HepG2 (cell line): ENCODE results near the gene CDK10. TPM values are rescaled to one million over a fixed set of nuclear protein-coding genes. Genes with fewer than 3 reads are reported as not detected.

Experiments
- ADNP ChIP-seq: sonication (generic); formaldehyde crosslinking; IDR thresholded peaks from 2 replicates; pipeline ENCODE4 v1.4.0; 2020; ENCODE audit warnings: missing genetic modification reagents
- AHR ChIP-seq: IDR thresholded peaks from 2 replicates; pipeline ENCODE4 v1.6.1; 2018; ENCODE audit warnings: missing genetic modification reagents, missing compliant biosample characterization
- ARNTL ChIP-seq: sonication (generic); formaldehyde crosslinking; IDR thresholded peaks from 2 replicates; pipeline ENCODE4 v1.4.0; 2020; ENCODE audit warnings: mild to moderate bottlenecking, missing genetic modification reagents
- CCAR2 ChIP-seq: fragments of 200-400 bp; formaldehyde crosslinking; optimal IDR thresholded peaks from 2 replicates; pipeline ENCODE3; 2018; ENCODE audit warnings: low read depth, mild to moderate bottlenecking, low read length, moderate library complexity
- CREM ChIP-seq, 2 experiments: sonication (generic) in 1 of 2; formaldehyde crosslinking in 1 of 2; IDR thresholded peaks; 2 replicates each; pipeline versions ENCODE4 v1.4.0 to v1.6.1; 2016 to 2020; ENCODE audit warnings: antibody characterized with exemption in 1 of 2, mild to moderate bottlenecking in 1 of 2, missing genetic modification reagents in 1 of 2
- FOXM1 ChIP-seq: sonication (generic); formaldehyde crosslinking; IDR thresholded peaks from 2 replicates; pipeline ENCODE4 v1.5.0; 2020; ENCODE audit warnings: missing genetic modification reagents
- HNRNPH1 ChIP-seq: fragments of 200-400 bp; formaldehyde crosslinking; optimal IDR thresholded peaks from 2 replicates; pipeline ENCODE3; 2017; ENCODE audit warnings: mild to moderate bottlenecking, low read depth, low read length
- JUNB ChIP-seq: sonication (generic); formaldehyde crosslinking; IDR thresholded peaks from 2 replicates; pipeline ENCODE4 v1.8.0; 2022; ENCODE audit warnings: missing genetic modification reagents, mild to moderate bottlenecking, borderline replicate concordance
- KDM5B ChIP-seq: sonication (generic); formaldehyde crosslinking; IDR thresholded peaks from 2 replicates; pipeline ENCODE4 v1.4.0; 2020; ENCODE audit warnings: missing genetic modification reagents, mild to moderate bottlenecking, borderline replicate concordance
- MTF1 ChIP-seq: sonication (generic); formaldehyde crosslinking; IDR thresholded peaks from 2 replicates; pipeline ENCODE4 v1.5.0; 2020; ENCODE audit warnings: missing genetic modification reagents
- MYC ChIP-seq: sonication (generic); formaldehyde crosslinking; IDR thresholded peaks from 2 replicates; pipeline ENCODE4 v1.9.0; 2021; ENCODE audit warnings: missing genetic modification reagents, borderline replicate concordance
- NFIC ChIP-seq: IDR thresholded peaks from 2 replicates; pipeline ENCODE4 v1.6.1; 2012; ENCODE audit warnings: mild to moderate bottlenecking, low read length, inconsistent platforms
- NR2F6 ChIP-seq, 2 experiments: IDR thresholded peaks; 2 replicates each; pipeline ENCODE4 v1.6.1; 2016; ENCODE audit warnings: antibody characterized with exemption in 1 of 2, mild to moderate bottlenecking in 1 of 2
- PAWR ChIP-seq: sonication (generic); formaldehyde crosslinking; IDR thresholded peaks from 2 replicates; pipeline ENCODE4 v1.4.0; 2020; ENCODE audit warnings: missing genetic modification reagents, mild to moderate bottlenecking, borderline replicate concordance
- PHB2 ChIP-seq: fragments of 450-650 bp; IDR thresholded peaks from 2 replicates; pipeline ENCODE4 v1.6.1; 2018; ENCODE audit not compliant: partially characterized antibody
- POLR2G ChIP-seq: fragments of 200-400 bp; formaldehyde crosslinking; IDR thresholded peaks from 2 replicates; pipeline ENCODE4 v1.6.1; 2018; ENCODE audit warnings: mild to moderate bottlenecking, low read depth, low read length, moderate library complexity
- RELA ChIP-seq: sonication (generic); formaldehyde crosslinking; IDR thresholded peaks from 2 replicates; pipeline ENCODE4 v1.4.0; 2020; ENCODE audit warnings: missing genetic modification reagents
- THAP11 ChIP-seq: IDR thresholded peaks from 2 replicates; pipeline ENCODE4 v1.6.1; 2016; ENCODE audit warnings: missing biosample characterization, missing genetic modification reagents
- TOE1 ChIP-seq: sonication (generic); formaldehyde crosslinking; IDR thresholded peaks from 2 replicates; pipeline ENCODE4 v1.4.0; 2020; ENCODE audit warnings: mild to moderate bottlenecking, missing genetic modification reagents
- ZBTB21 ChIP-seq: sonication (generic); formaldehyde crosslinking; IDR thresholded peaks from 2 replicates; pipeline ENCODE4 v1.4.0; 2020; ENCODE audit warnings: missing genetic modification reagents
- ZBTB7A ChIP-seq: sonication (generic); formaldehyde crosslinking; IDR thresholded peaks from 2 replicates; pipeline ENCODE4 v1.8.0; 2022; ENCODE audit warnings: mild to moderate bottlenecking, missing genetic modification reagents
- ZNF256 ChIP-seq: sonication (generic); formaldehyde crosslinking; conservative IDR thresholded peaks from 2 replicates; pipeline ENCODE4 v1.4.0; 2020; ENCODE audit warnings: missing genetic modification reagents
- ZNF275 ChIP-seq: sonication (generic); formaldehyde crosslinking; IDR thresholded peaks from 2 replicates; pipeline ENCODE4 v1.8.0; 2022; ENCODE audit warnings: missing genetic modification reagents, mild to moderate bottlenecking, inconsistent platforms, borderline replicate concordance
- ZNF556 ChIP-seq: sonication (generic); formaldehyde crosslinking; IDR thresholded peaks from 2 replicates; pipeline ENCODE4 v1.4.0; 2020; ENCODE audit warnings: mild to moderate bottlenecking, missing genetic modification reagents, borderline replicate concordance
- polyA plus RNA-seq, 8 experiments: library from polyadenylated mRNA; depleted of rRNA in 3 of 8; stranded (reverse) in 7 of 8; unstranded in 1 of 8; fragments of >200 nt; fragmentation: Illumina TruSeq in 4 of 8; extraction: Trizol in 4 of 8; gene quantifications; 2 replicates each; pipeline versions ENCODE4 v1.2.1 to v1.2.3, GENCODE V29; 2011 to 2016; ENCODE audit warnings: low read depth in 4 of 8, missing spikeins in 1 of 8, mixed read lengths in 1 of 8; ENCODE audit not compliant: insufficient read depth in 1 of 8
- total RNA-seq, 5 experiments: library from RNA; depleted of rRNA; stranded (reverse); fragments of >200 nt; fragmentation: Illumina TruSeq; extraction: Trizol; gene quantifications; 2 replicates each; pipeline ENCODE4 v1.2.3, GENCODE V29; 2016; ENCODE audit warnings: low read depth in 1 of 5
- TF ChIP-seq, protein P1 (sequence below): IDR thresholded peaks from 2 replicates; pipeline ENCODE4 v1.6.1; 2016; ENCODE audit warnings: control low read depth
- TF ChIP-seq, protein P2 (sequence below): IDR thresholded peaks from 2 replicates; pipeline ENCODE4 v1.6.1; 2016
- TF ChIP-seq, protein P3 (sequence below): sonication (generic); formaldehyde crosslinking; conservative IDR thresholded peaks from 2 replicates; pipeline ENCODE4 v1.8.1; 2023; ENCODE audit warnings: missing genetic modification reagents

Gene CDK10
- total and polyA plus RNA-seq, 2 of the 13 experiments (the other 11 are each of a cell fraction or from before 2014, with no cell fraction given), result 2.5 to 3.9 TPM

- TF ChIP-seq PHB2 (no peak), KDM5B (peak; percentile 93), ADNP (CRISPR knock-in tag) (no peak), ZNF256 (CRISPR knock-in tag) (peak; percentile 82), MYC (peak; percentile 62; the same call in 1 of the 2 replicates), PAWR (CRISPR knock-in tag) (no peak), NR2F6 (IDR thresholded peaks at IDR 0.05) (no peak), NR2F6 (CRISPR knock-in tag; IDR thresholded peaks at IDR 0.05) (peak; percentile 18; the same call in 1 of the 2 replicates), AHR (CRISPR knock-in tag) (no peak), THAP11 (CRISPR knock-in tag) (no peak; the same call in 1 of the 2 replicates), ZNF275 (0 out of 2 replicates have a peak, but pooled peaks have one; percentile 46), TOE1 (no peak; the same call in 1 of the 2 replicates), POLR2G (peak; percentile 72), FOXM1 (CRISPR knock-in tag) (no peak), MTF1 (no peak), NFIC (no peak), ZBTB7A (no peak), HNRNPH1 (no peak), JUNB (CRISPR knock-in tag) (no peak), CCAR2 (no peak), ZBTB21 (CRISPR knock-in tag) (no peak), ARNTL (CRISPR knock-in tag) (no peak), ZNF556 (CRISPR knock-in tag) (no peak; the same call in 1 of the 2 replicates), RELA (CRISPR knock-in tag) (no peak), CREM (IDR thresholded peaks at IDR 0.05) (no peak; the same call in 1 of the 2 replicates), CREM (CRISPR knock-in tag; IDR thresholded peaks at IDR 0.05) (no peak)
- TF ChIP-seq, protein P1, sequence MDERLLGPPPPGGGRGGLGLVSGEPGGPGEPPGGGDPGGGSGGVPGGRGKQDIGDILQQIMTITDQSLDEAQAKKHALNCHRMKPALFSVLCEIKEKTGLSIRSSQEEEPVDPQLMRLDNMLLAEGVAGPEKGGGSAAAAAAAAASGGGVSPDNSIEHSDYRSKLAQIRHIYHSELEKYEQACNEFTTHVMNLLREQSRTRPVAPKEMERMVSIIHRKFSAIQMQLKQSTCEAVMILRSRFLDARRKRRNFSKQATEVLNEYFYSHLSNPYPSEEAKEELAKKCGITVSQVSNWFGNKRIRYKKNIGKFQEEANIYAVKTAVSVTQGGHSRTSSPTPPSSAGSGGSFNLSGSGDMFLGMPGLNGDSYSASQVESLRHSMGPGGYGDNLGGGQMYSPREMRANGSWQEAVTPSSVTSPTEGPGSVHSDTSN (CRISPR knock-in tag), result no peak
- TF ChIP-seq, protein P2, sequence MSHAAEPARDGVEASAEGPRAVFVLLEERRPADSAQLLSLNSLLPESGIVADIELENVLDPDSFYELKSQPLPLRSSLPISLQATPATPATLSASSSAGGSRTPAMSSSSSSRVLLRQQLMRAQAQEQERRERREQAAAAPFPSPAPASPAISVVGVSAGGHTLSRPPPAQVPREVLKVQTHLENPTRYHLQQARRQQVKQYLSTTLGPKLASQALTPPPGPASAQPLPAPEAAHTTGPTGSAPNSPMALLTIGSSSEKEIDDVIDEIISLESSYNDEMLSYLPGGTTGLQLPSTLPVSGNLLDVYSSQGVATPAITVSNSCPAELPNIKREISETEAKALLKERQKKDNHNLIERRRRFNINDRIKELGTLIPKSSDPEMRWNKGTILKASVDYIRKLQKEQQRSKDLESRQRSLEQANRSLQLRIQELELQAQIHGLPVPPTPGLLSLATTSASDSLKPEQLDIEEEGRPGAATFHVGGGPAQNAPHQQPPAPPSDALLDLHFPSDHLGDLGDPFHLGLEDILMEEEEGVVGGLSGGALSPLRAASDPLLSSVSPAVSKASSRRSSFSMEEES (CRISPR knock-in tag), result no peak
- TF ChIP-seq, protein P3, sequence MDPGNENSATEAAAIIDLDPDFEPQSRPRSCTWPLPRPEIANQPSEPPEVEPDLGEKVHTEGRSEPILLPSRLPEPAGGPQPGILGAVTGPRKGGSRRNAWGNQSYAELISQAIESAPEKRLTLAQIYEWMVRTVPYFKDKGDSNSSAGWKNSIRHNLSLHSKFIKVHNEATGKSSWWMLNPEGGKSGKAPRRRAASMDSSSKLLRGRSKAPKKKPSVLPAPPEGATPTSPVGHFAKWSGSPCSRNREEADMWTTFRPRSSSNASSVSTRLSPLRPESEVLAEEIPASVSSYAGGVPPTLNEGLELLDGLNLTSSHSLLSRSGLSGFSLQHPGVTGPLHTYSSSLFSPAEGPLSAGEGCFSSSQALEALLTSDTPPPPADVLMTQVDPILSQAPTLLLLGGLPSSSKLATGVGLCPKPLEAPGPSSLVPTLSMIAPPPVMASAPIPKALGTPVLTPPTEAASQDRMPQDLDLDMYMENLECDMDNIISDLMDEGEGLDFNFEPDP (CRISPR knock-in tag), result no peak
Observed at GRCh38 chr16:89695086-89695874, 8.8 kb downstream of the CDK10 start (continued).
